Dedifferentiated amniotic fluid mesenchymal stem cell (primary cell): ENCODE data around the gene ITGA8.

Source experiments
- DNase-seq: peaks from one replicate; pipeline ENCODE4 v3.0.0-alpha.2; 2016; ENCODE audit errors: extremely low spot score

ITGA8 gene

GRCh38 chr10:15464381-15464780 lies 255.3 kb downstream of the ITGA8 start:
- DNase-seq, result no peak
